GM18499 (cell line): Measurements from ENCODE around the gene METAP2.
"Not testable (repeated sequence)": the region's sequence is repeated elsewhere in the genome, so short reads cannot be mapped to it uniquely, and the experiment has no call there.

Experiments used
- ATAC-seq: cut with Tn5 transposase; IDR thresholded peaks from one replicate; pipeline ENCODE4 v1.9.1; 2021; ENCODE audit warnings: moderate number of reproducible peaks; ENCODE audit not compliant: insufficient read depth, unreplicated experiment

The METAP2 gene

GRCh38 chr12:95473884-95474659, at the start of gene METAP2:
METAP2 (plus strand) TSS chr12:95474152; CDS start chr12:95474180, 28 bp downstream.
- ATAC-seq = peak; percentile 77

- ATAC-seq = no peak
Measured at GRCh38 chr12:95424271-95424994, 49.5 kb upstream of the METAP2 start.

GRCh38 chr12:95429172-95429510, 44.8 kb upstream of the METAP2 start:
- ATAC-seq = no peak

GRCh38 chr12:95431120-95431519, 42.8 kb upstream of the METAP2 start:
- no peak for ATAC-seq

GRCh38 chr12:95435355-95435754, 38.6 kb upstream of the METAP2 start:
- no peak for ATAC-seq

- no peak for ATAC-seq
Measured at GRCh38 chr12:95437565-95437964, 36.4 kb upstream of the METAP2 start.

- no peak for ATAC-seq
Measured at GRCh38 chr12:95439461-95440230, 34.3 kb upstream of the METAP2 start.

GRCh38 chr12:95440401-95440800, 33.6 kb upstream of the METAP2 start:
- ATAC-seq = no peak

- no peak for ATAC-seq
Measured at GRCh38 chr12:95443459-95443858, 30.5 kb upstream of the METAP2 start.

GRCh38 chr12:95445099-95445498, 28.9 kb upstream of the METAP2 start:
- not testable (repeated sequence) for ATAC-seq

GRCh38 chr12:95445884-95446505, 28.0 kb upstream of the METAP2 start:
- no peak for ATAC-seq

GRCh38 chr12:95446506-95446900, 27.4 kb upstream of the METAP2 start:
- no peak for ATAC-seq

GRCh38 chr12:95449656-95450055, 24.3 kb upstream of the METAP2 start:
- ATAC-seq = not testable (repeated sequence)

- not testable (repeated sequence) for ATAC-seq
Measured at GRCh38 chr12:95452501-95452900, 21.5 kb upstream of the METAP2 start.

GRCh38 chr12:95453881-95454280, 20.1 kb upstream of the METAP2 start:
- ATAC-seq = not testable (repeated sequence)

- ATAC-seq = not testable (repeated sequence)
Measured at GRCh38 chr12:95454780-95455215, 19.2 kb upstream of the METAP2 start.

- not testable (repeated sequence) for ATAC-seq
Measured at GRCh38 chr12:95457605-95458004, 16.3 kb upstream of the METAP2 start.

- no peak for ATAC-seq
Measured at GRCh38 chr12:95458761-95459160, 15.2 kb upstream of the METAP2 start.

GRCh38 chr12:95459310-95459709, 14.6 kb upstream of the METAP2 start:
- no peak for ATAC-seq

- no peak for ATAC-seq
Measured at GRCh38 chr12:95460105-95460504, 13.8 kb upstream of the METAP2 start.
